GM19328 (cell line): Measurements from ENCODE around the gene SPEN.
"Not testable (repeated sequence)": the region's sequence is repeated elsewhere in the genome, so short reads cannot be mapped to it uniquely, and the experiment has no call there.

Experiments
- ATAC-seq: cut with Tn5 transposase; IDR thresholded peaks from one replicate; pipeline ENCODE4 v1.9.1; 2021; ENCODE audit warnings: mild to moderate bottlenecking, moderate library complexity; ENCODE audit not compliant: unreplicated experiment

SPEN gene

GRCh38 chr1:15977947-15978346 lies 130.4 kb downstream of the SPEN start:
- ATAC-seq: not testable (repeated sequence)

DNA sequence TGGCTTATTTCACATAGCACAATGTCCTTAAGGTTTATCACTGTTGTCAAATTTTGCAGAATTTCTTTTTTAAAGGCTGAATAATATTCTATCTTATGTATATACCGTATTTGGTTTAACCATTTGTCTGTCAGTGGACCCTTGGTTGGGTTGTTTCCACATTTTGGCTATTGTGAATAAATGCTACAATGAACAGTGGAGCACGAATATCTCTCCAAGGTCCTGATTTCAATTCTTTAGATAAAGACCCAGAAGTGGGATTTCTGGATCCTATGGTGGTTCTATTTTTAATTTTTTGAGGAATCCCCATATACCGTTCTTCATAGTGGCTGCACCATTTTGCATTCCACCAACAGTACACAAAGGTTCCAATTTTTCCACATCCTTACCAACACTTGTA lies 134.2 kb downstream of the SPEN start:
- ATAC-seq: no peak

- no peak for ATAC-seq
Measured at GRCh38 chr1:15983275-15983674, 135.8 kb downstream of the SPEN start.

- no peak for ATAC-seq
Measured at GRCh38 chr1:15985611-15986297, 138.2 kb downstream of the SPEN start.

DNA sequence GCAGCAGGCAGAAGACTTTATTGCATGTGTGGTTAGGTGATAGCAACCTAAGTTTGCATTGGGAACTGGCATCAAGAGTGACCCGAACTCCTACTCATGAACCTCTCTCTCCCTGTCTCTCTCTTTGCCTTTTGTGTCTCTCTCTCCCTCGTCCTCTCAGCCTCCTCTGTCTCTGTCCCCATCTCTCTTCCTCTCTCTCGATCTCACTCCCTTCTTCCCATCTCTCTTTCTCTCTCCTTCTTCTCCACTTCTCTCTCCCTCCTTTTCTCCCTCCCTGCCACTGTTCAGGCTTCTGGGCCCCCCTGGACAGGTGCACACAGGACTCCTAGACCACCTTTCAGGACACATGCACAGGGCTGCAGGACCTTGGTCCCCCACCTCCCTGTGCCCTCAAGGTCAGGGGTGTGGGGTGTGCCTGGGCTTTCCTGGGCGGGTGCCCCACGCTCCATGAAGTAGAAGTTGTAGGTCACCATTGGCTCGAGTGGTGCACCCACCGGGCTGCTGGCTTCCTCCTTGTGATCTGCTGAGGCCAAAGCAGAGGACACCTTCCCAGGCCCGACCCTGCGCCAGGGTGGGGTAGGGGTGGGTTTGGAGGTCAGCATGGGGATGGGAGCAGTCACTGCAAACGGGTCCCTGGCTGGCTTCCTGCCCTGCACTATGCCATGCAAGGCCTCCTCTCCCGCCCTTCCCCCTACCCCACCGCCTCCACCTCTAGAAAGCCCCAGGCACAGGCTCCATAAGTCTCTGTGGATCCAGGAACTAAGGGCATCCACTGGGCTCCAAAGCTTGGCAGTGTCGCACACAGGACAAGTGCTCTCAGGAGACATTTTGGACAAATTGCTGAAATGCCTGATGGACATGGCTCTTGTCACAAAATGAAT lies 141.6 kb downstream of the SPEN start:
- ATAC-seq: no peak

DNA sequence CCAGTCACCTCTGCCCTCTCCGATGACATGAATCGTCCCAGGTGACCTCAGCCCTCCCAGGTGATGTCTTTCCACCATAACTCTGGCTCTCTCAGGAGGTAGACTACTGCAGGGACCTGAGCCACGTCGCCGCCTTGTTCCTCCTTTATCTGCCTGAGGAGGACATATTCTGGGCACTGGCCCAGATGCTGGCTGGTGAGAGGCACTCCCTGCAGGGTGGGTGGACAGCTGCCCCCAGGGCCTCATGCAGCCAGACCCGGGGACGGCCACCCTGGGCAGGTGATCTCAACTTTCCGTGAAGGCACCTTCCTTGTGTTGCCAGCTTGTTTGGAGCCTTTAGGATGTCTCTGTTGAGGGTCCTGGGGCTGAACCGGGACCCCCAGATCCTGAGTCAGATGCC lies 142.3 kb downstream of the SPEN start:
- no peak for ATAC-seq
